ENCODE results near the gene TMEM98. TPM values are rescaled to one million over a fixed set of nuclear protein-coding genes. Genes with fewer than 3 reads are reported as not detected.
"Not testable (repeated sequence)": the region's sequence is repeated elsewhere in the genome, so short reads cannot be mapped to it uniquely, and the experiment has no call there.

Gene TMEM98
- total RNA-seq, 1 donor from 2014 or later = 12.7 TPM

- peak; percentile 92 for ATAC-seq
- intact Hi-C loops (cut with DNase I) = no loop called here
- peak; percentile 82 for DNase-seq (ENCODE audit: missing footprints)
Observed at GRCh38 chr17:32912218-32912897, 15.6 kb upstream of the TMEM98 start.

- DNase-seq (ENCODE audit: missing footprints) (no peak), ATAC-seq (no peak)
- intact Hi-C loops (cut with DNase I) = no loop called here
Observed at GRCh38 chr17:32913593-32913992, 14.4 kb upstream of the TMEM98 start.

GRCh38 chr17:32914181-32914580, 13.8 kb upstream of the TMEM98 start:
- ATAC-seq (no peak), DNase-seq (ENCODE audit: missing footprints) (no peak)
- intact Hi-C loops (cut with DNase I) = no loop called here

- DNase-seq (ENCODE audit: missing footprints) = no peak
- no peak for ATAC-seq
- intact Hi-C loops (cut with DNase I) = no loop called here
Observed at GRCh38 chr17:32915245-32915644, 12.7 kb upstream of the TMEM98 start.

GRCh38 chr17:32916134-32916533, 11.8 kb upstream of the TMEM98 start:
- intact Hi-C loops (cut with DNase I) = no loop called here
- no peak for ATAC-seq
- DNase-seq (ENCODE audit: missing footprints) = no peak

GRCh38 chr17:32917081-32917480, 10.9 kb upstream of the TMEM98 start:
- no peak for DNase-seq (ENCODE audit: missing footprints)
- intact Hi-C loops (cut with DNase I) = no loop called here
- ATAC-seq = no peak

- intact Hi-C loops (cut with DNase I) = no loop called here
- no peak for DNase-seq (ENCODE audit: missing footprints)
- ATAC-seq = no peak
Observed at GRCh38 chr17:32917842-32918241, 10.1 kb upstream of the TMEM98 start.

- ATAC-seq; DNase-seq (ENCODE audit: missing footprints); intact Hi-C loops (cut with DNase I): not testable (repeated sequence)
Observed at GRCh38 chr17:32919876-32920275, 8.1 kb upstream of the TMEM98 start.

- no peak for DNase-seq (ENCODE audit: missing footprints)
- intact Hi-C loops (cut with DNase I) = no loop called here
- no peak for ATAC-seq
Observed at GRCh38 chr17:32920293-32920692, 7.7 kb upstream of the TMEM98 start.

GRCh38 chr17:32921017-32921416, 6.9 kb upstream of the TMEM98 start:
- no peak for ATAC-seq
- intact Hi-C loops (cut with DNase I) = no loop called here
- DNase-seq (ENCODE audit: missing footprints) = no peak

- intact Hi-C loops (cut with DNase I); ATAC-seq; DNase-seq (ENCODE audit: missing footprints): not testable (repeated sequence)
Observed at GRCh38 chr17:32923905-32924304, 4.0 kb upstream of the TMEM98 start.

- DNase-seq (ENCODE audit: missing footprints) (no peak), ATAC-seq (no peak)
- intact Hi-C loops (cut with DNase I) = no loop called here
Observed at GRCh38 chr17:32926183-32926582, 1.8 kb upstream of the TMEM98 start.

GRCh38 chr17:32926789-32927188, 1.2 kb upstream of the TMEM98 start:
- ATAC-seq; intact Hi-C loops (cut with DNase I): not testable (repeated sequence)

GRCh38 chr17:32927201-32927723, 691 bp upstream of the TMEM98 start:
- DNase-seq (ENCODE audit: missing footprints) (no peak), ATAC-seq (no peak)
- intact Hi-C loops (cut with DNase I) = no loop called here

More at GRCh38 chr17:32926789-32927188, 1.2 kb upstream of the TMEM98 start:
- DNase-seq (ENCODE audit: missing footprints) = not testable (repeated sequence)

- intact Hi-C loops (cut with DNase I) = no loop called here
- ATAC-seq = no peak
- no peak for DNase-seq (ENCODE audit: missing footprints)
Observed at GRCh38 chr17:32928586-32929535, 908 bp downstream of the TMEM98 start.

GRCh38 chr17:32929588-32929987, 1.6 kb downstream of the TMEM98 start:
- DNase-seq (ENCODE audit: missing footprints) = no peak
- no peak for ATAC-seq
- intact Hi-C loops (cut with DNase I) = no loop called here

GRCh38 chr17:32930512-32930911, 2.6 kb downstream of the TMEM98 start:
- ATAC-seq = no peak
- intact Hi-C loops (cut with DNase I) = no loop called here
- no peak for DNase-seq (ENCODE audit: missing footprints)

- no peak for ATAC-seq
- DNase-seq (ENCODE audit: missing footprints) = no peak
- intact Hi-C loops (cut with DNase I) = no loop called here
Observed at GRCh38 chr17:32931686-32932085, 3.7 kb downstream of the TMEM98 start.

- intact Hi-C loops (cut with DNase I) = no loop called here
- ATAC-seq = no peak
Observed at GRCh38 chr17:32933881-32934280, 5.9 kb downstream of the TMEM98 start.

GRCh38 chr17:32935726-32936125, 7.8 kb downstream of the TMEM98 start:
- ATAC-seq = no peak

More at GRCh38 chr17:32933881-32934280, 5.9 kb downstream of the TMEM98 start:
- DNase-seq (ENCODE audit: missing footprints) = no peak

More at GRCh38 chr17:32935726-32936125, 7.8 kb downstream of the TMEM98 start:
- intact Hi-C loops (cut with DNase I) = loop anchor here (5.0 kb wide), 1 partner anchor 153 kb away; no protein-coding TSS in a partner anchor
- no peak for DNase-seq (ENCODE audit: missing footprints)
